GM18858 (cell line): Measurements from ENCODE around the gene IL22RA2.
"Not testable (repeated sequence)": the region's sequence is repeated elsewhere in the genome, so short reads cannot be mapped to it uniquely, and the experiment has no call there.

Source experiments
- ATAC-seq: cut with Tn5 transposase; IDR thresholded peaks from one replicate; pipeline ENCODE4 v1.9.1; 2021; ENCODE audit not compliant: unreplicated experiment

The IL22RA2 gene

GRCh38 chr6:137126875-137127485, 46.5 kb downstream of the IL22RA2 start:
- no peak for ATAC-seq

GRCh38 chr6:137123078-137123477, 50.4 kb downstream of the IL22RA2 start:
- ATAC-seq = no peak

- peak; percentile 38 for ATAC-seq
Observed at GRCh38 chr6:137122612-137123011, 50.8 kb downstream of the IL22RA2 start.

- no peak for ATAC-seq
Observed at GRCh38 chr6:137121401-137121997, 51.9 kb downstream of the IL22RA2 start.

GRCh38 chr6:137120748-137121147, 52.7 kb downstream of the IL22RA2 start:
- ATAC-seq = no peak

GRCh38 chr6:137119196-137120104, 54.0 kb downstream of the IL22RA2 start:
- ATAC-seq = no peak

- no peak for ATAC-seq
Observed at GRCh38 chr6:137117581-137117980, 55.9 kb downstream of the IL22RA2 start.

- ATAC-seq = no peak
Observed at GRCh38 chr6:137116807-137117206, 56.6 kb downstream of the IL22RA2 start.

- no peak for ATAC-seq
Observed at GRCh38 chr6:137115658-137116057, 57.8 kb downstream of the IL22RA2 start.

GRCh38 chr6:137112067-137112355, 61.4 kb downstream of the IL22RA2 start:
- no peak for ATAC-seq

GRCh38 chr6:137111296-137112066, 62.0 kb downstream of the IL22RA2 start:
- ATAC-seq = no peak

GRCh38 chr6:137107767-137108105, 65.7 kb downstream of the IL22RA2 start:
- no peak for ATAC-seq

- not testable (repeated sequence) for ATAC-seq
Observed at GRCh38 chr6:137107047-137107766, 66.2 kb downstream of the IL22RA2 start.

- no peak for ATAC-seq
Observed at GRCh38 chr6:137106183-137106582, 67.3 kb downstream of the IL22RA2 start.

GRCh38 chr6:137105375-137105774, 68.1 kb downstream of the IL22RA2 start:
- ATAC-seq = no peak

GRCh38 chr6:137104926-137105325, 68.5 kb downstream of the IL22RA2 start:
- no peak for ATAC-seq

- peak; percentile 74 for ATAC-seq
Observed at GRCh38 chr6:137102851-137103492, 70.5 kb downstream of the IL22RA2 start.

GRCh38 chr6:137102050-137102848, 71.2 kb downstream of the IL22RA2 start:
- ATAC-seq = no peak

- no peak for ATAC-seq
Observed at GRCh38 chr6:137099689-137100403, 73.6 kb downstream of the IL22RA2 start.
